OCI-LY3 (cell line): Measurements from ENCODE around the gene HOXA9.

ENCODE experiments used
- CTCF ChIP-seq: fragments of 200-600, 300-600 bp; sonication (generic); IDR thresholded peaks from 2 replicates; pipeline ENCODE4 v1.5.1; 2014; ENCODE audit warnings: antibody characterized with exemption, low read length, low read depth
- EZH2phosphoT487 ChIP-seq: fragments of 200-600 bp; shearing (Covaris generic); IDR thresholded peaks from 2 replicates; pipeline ENCODE4 v1.6.1; 2018; ENCODE audit warnings: antibody characterized with exemption, mixed run types, low read depth

DNA sequence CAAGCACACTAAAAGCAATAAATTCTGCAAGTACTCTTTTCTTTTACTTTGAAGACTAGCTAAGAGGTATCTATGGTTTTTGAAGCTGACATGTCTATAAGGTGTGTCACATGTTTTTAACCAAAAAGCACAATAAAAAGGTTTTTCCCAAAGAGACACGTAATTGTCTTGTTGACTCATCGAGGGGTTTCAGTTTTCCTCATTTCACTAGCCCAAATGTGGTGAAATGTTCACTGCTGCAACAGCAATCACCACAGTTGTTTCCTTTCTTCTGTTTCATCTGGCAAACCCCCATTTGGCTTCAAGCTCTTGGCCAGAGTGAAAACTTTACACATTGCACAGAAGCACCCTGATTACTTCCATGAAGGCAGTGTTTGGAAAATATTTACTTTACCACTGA lies 30.9 kb downstream of the HOXA9 start:
- TF ChIP-seq CTCF (no peak), EZH2phosphoT487 (no peak)
